Endothelial cell of umbilical vein (primary cell): ENCODE measurements around the gene KLRB1. TPM values are rescaled to one million over a fixed set of nuclear protein-coding genes. Genes with fewer than 3 reads are reported as not detected.
"Not testable (repeated sequence)": the region's sequence is repeated elsewhere in the genome, so short reads cannot be mapped to it uniquely, and the experiment has no call there.

ENCODE experiments used
- BruUV-seq: library from RNA; stranded (reverse); fragments of 400-500 nt; replicated peaks from 2 replicates; lab custom pipeline; 2021; lab: Mats Ljungman, UMichigan
- CTCF ChIA-PET: fragments of 300-600, 350-600 bp; sonication (Branson Sonifier 250); formaldehyde crosslinking; loops from one replicate; lab custom pipeline; 2021; ENCODE audit warnings: antibody characterized with exemption, inconsistent platforms; lab: Charles Lee
- POLR2A ChIA-PET: fragments of 300-600, 350-600 bp; sonication (Branson Sonifier 250); formaldehyde crosslinking; loops from one replicate; lab custom pipeline; 2021; ENCODE audit warnings: antibody characterized with exemption, inconsistent platforms; lab: Charles Lee
- DNase-seq: peaks from one replicate; pipeline ENCODE4 v3.0.0-alpha.2; 2011; ENCODE audit warnings: low read depth, low spot score
- FAIRE-seq: peaks from 2 replicates; lab custom pipeline; 2011; peaks lifted over from hg19 to GRCh38; lab: Jason Lieb, UNC
- H2AFZ ChIP-seq: 2 replicates; pipeline ENCODE4 v1.6.0; 2012; ENCODE audit warnings: low read depth, low read length, control low read depth, inconsistent platforms
- H3K27ac ChIP-seq: 2 replicates; pipeline ENCODE4 v1.5.1; 2011; ENCODE audit warnings: low read depth, mild to moderate bottlenecking, control low read depth, low read length, moderate library complexity; ENCODE audit not compliant: insufficient read depth
- H3K27me3 ChIP-seq, 2 experiments: 2 replicates each; pipeline versions ENCODE4 v1.6.0 to v1.6.1; 2011; ENCODE audit warnings: low read length in 2 of 2, mixed read lengths in 1 of 2; ENCODE audit not compliant: control insufficient read depth in 2 of 2, insufficient read depth in 2 of 2
- H3K36me3 ChIP-seq, 2 experiments: 2 replicates in 1 of 2; 3 replicates in 1 of 2; pipeline ENCODE4 v1.5.1; 2011; ENCODE audit warnings: low read length in 2 of 2, mild to moderate bottlenecking in 1 of 2, moderate library complexity in 1 of 2; ENCODE audit not compliant: control insufficient read depth in 2 of 2, insufficient read depth in 2 of 2; ENCODE audit errors: extremely low read depth in 1 of 2
- H3K4me1 ChIP-seq: 3 replicates; pipeline ENCODE4 v1.5.1; 2011; ENCODE audit warnings: mild to moderate bottlenecking, low read length; ENCODE audit not compliant: control insufficient read depth, insufficient read depth; ENCODE audit errors: extremely low read depth
- H3K4me2 ChIP-seq: 2 replicates; pipeline ENCODE4 v1.6.1; 2011; ENCODE audit warnings: low read length, control low read depth, mixed read lengths; ENCODE audit not compliant: insufficient read depth
- H3K4me3 ChIP-seq, 3 experiments: fragments of 200-600 bp in 1 of 3; sonication (generic), shearing (Covaris generic) in 1 of 3; replicated peaks in 1 of 3; 2 replicates each; pipeline ENCODE4 v1.5.1; 2011 to 2016; ENCODE audit warnings: control low read depth in 3 of 3, low read length in 3 of 3, mild to moderate bottlenecking in 2 of 3, inconsistent platforms in 1 of 3, low read depth in 1 of 3, moderate library complexity in 1 of 3; ENCODE audit not compliant: insufficient read depth in 1 of 3
- H3K79me2 ChIP-seq: 2 replicates; pipeline ENCODE4 v1.6.0; 2012; ENCODE audit warnings: low read length, inconsistent platforms; ENCODE audit not compliant: control insufficient read depth, insufficient read depth
- H3K9ac ChIP-seq: replicated peaks from 2 replicates; pipeline ENCODE3; 2011; ENCODE audit warnings: low read length, control low read depth; ENCODE audit not compliant: insufficient read depth; ENCODE audit errors: extremely low read depth
- H3K9me1 ChIP-seq: replicated peaks from 3 replicates; pipeline ENCODE4 v1.6.0; 2011; ENCODE audit warnings: mild to moderate bottlenecking, low read length; ENCODE audit not compliant: control insufficient read depth, insufficient read depth; ENCODE audit errors: extremely low read depth
- H3K9me3 ChIP-seq: replicated peaks from 2 replicates; pipeline ENCODE4 v1.5.1; 2012; ENCODE audit warnings: low read length, inconsistent platforms; ENCODE audit not compliant: control insufficient read depth, insufficient read depth
- H4K20me1 ChIP-seq: replicated peaks from 2 replicates; pipeline ENCODE3; 2011; ENCODE audit warnings: mild to moderate bottlenecking, low read length; ENCODE audit not compliant: control insufficient read depth, insufficient read depth; ENCODE audit errors: extremely low read depth
- CTCF ChIP-seq, 2 donors: IDR thresholded peaks; 1 replicate in 1 of 2; 2 replicates in 1 of 2; pipeline ENCODE4 v1.5.1; 2011; ENCODE audit warnings: low read length in 2 of 2, mild to moderate bottlenecking in 2 of 2, moderate library complexity in 2 of 2, control low read depth in 1 of 2, inconsistent platforms in 1 of 2, low read depth in 1 of 2; ENCODE audit not compliant: insufficient read depth in 1 of 2; ENCODE audit errors: extremely low read depth in 1 of 2
- EZH2 ChIP-seq: IDR thresholded peaks from 2 replicates; pipeline ENCODE4 v1.6.1; 2012; ENCODE audit warnings: borderline replicate concordance, low read depth, mild to moderate bottlenecking, moderate library complexity, low read length, inconsistent platforms; ENCODE audit not compliant: severe bottlenecking
- FOS ChIP-seq: IDR thresholded peaks from 2 replicates; pipeline ENCODE4 v1.6.1; 2011; ENCODE audit warnings: mild to moderate bottlenecking, low read length, moderate library complexity, borderline replicate concordance; ENCODE audit not compliant: insufficient read depth
- GATA2 ChIP-seq: IDR thresholded peaks from 2 replicates; pipeline ENCODE4 v1.7.0; 2011; ENCODE audit warnings: low read depth, mild to moderate bottlenecking, moderate library complexity, mixed read lengths, low read length; ENCODE audit not compliant: insufficient read length, insufficient read depth
- JUN ChIP-seq: IDR thresholded peaks from 2 replicates; pipeline ENCODE4 v1.6.1; 2011; ENCODE audit warnings: borderline replicate concordance, low read depth; ENCODE audit not compliant: insufficient read length, insufficient read depth
- MYC ChIP-seq: IDR thresholded peaks from one replicate; pipeline ENCODE4 v1.6.1; 2011; ENCODE audit warnings: mild to moderate bottlenecking, low read depth, low read length
- POLR2A ChIP-seq: IDR thresholded peaks from 2 replicates; pipeline ENCODE4 v1.6.1; 2012; ENCODE audit warnings: low read depth, mild to moderate bottlenecking, control low read depth, low read length
- POLR2AphosphoS5 ChIP-seq: IDR thresholded peaks from 2 replicates; pipeline ENCODE4 v1.6.1; 2012; ENCODE audit warnings: low read depth, mild to moderate bottlenecking, control low read depth, low read length, moderate library complexity; ENCODE audit not compliant: insufficient read depth
- dilution Hi-C: fragments of 300-500 bp; cut with MboI; formaldehyde crosslinking; loops from one replicate; pipeline ENCODE4 v1.15.0; 2019; ENCODE audit warnings: low sequenced_read_pairs; ENCODE audit not compliant: extremely low pct_ligation_motif_present
- intact Hi-C: fragments of 100-400 bp; cut with micrococcal nuclease; formaldehyde crosslinking; loops from one replicate; pipeline ENCODE4 v1.10.0; 2022
- polyA plus RNA-seq, 4 experiments: library from polyadenylated mRNA; depleted of rRNA in 3 of 4; stranded (reverse) in 3 of 4; unstranded in 1 of 4; fragments of >200 nt; gene quantifications; 2 replicates each; pipeline versions ENCODE4 v1.2.1 to v1.2.3, GENCODE V29; 2011 to 2012; ENCODE audit warnings: missing spikeins in 1 of 4
- total RNA-seq: library from RNA; stranded (reverse); gene quantifications from 2 replicates; pipeline ENCODE4 v1.2.3, GENCODE V29; 2021
- TF ChIP-seq, protein P1 (sequence below): IDR thresholded peaks from 2 replicates; pipeline ENCODE4 v1.6.1; 2011; ENCODE audit not compliant: insufficient read depth, insufficient read length

Gene KLRB1
- total and polyA plus RNA-seq, 2 donors (not counting 3 experiments of a cell fraction or from before 2014, with no cell fraction given): not detected

DNA sequence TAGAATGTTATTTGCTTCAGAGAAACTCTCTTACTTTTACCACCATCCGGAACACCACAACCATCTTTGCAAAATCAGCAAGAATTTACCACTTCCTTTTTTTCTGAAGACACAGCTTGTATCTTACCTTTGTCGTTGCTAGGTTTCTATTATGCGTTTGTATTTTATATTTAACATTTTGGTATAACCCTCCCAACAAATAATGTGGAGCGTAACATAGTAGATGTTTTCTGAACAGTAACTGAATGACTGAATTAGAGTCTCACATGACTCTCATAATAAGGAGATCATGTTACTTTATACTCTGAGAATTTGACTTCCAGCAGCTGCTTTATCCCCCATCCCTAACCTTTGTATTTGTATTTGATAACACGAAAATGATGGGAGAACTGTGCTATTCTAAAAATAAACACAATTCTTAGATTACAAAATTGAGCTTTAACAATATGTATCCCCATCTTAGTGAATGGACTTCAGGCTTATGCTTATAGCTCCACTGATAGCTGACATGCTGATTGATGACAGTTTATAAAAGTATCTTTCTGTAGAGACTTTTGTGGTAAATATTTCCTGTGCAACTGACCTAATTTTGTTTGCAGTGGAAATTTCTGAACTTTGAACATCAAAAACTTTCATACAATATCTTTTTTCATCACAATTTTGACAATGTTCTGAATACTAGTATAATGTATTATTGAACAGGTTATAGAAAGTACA, 7.9 kb upstream of the KLRB1 start:
- Histone ChIP-seq H3K36me3 (no peaks in the 10 kb centered on the region), H3K4me3 (no peak overlapping the region), H3K4me2 (no peak overlapping the region), H3K9me3 (no peaks in the 10 kb centered on the region), H2AFZ (no peak overlapping the region), H3K27me3 (no peaks in the 10 kb centered on the region), H3K79me2 (no peaks in the 10 kb centered on the region), H4K20me1 (no peaks in the 10 kb centered on the region), H3K4me1 (no peaks in the 10 kb centered on the region), H3K27ac (no peak overlapping the region), H3K9ac (no peak overlapping the region), H3K9me1 (no peaks in the 10 kb centered on the region)
- dilution Hi-C loops: no loop called here
- no peak for FAIRE-seq
- ChIA-PET CTCF (interaction anchor here (1.4 kb wide), 1 partner anchor 10 kb away, joined by 3 read pairs; no protein-coding TSS in a partner anchor), POLR2A (no interaction called here)
- TF ChIP-seq GATA2 (no peak), JUN (no peak), FOS (no peak), MYC (no peak), POLR2AphosphoS5 (no peak), EZH2 (no peak), POLR2A (no peak), CTCF (IDR thresholded peaks at IDR 0.05; ENCODE audit: extremely low read depth in 1 of 2, insufficient read depth in 1 of 2, low read depth in 1 of 2, low read length in 2 of 2) (no peak)
- TF ChIP-seq, protein P1, sequence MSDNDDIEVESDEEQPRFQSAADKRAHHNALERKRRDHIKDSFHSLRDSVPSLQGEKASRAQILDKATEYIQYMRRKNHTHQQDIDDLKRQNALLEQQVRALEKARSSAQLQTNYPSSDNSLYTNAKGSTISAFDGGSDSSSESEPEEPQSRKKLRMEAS: no peak
- no peak for DNase-seq
- intact Hi-C loops: loop anchor here (5.0 kb wide), 1 partner anchor 283 kb away; no protein-coding TSS in a partner anchor
- BruUV-seq: no TSS peak

DNA sequence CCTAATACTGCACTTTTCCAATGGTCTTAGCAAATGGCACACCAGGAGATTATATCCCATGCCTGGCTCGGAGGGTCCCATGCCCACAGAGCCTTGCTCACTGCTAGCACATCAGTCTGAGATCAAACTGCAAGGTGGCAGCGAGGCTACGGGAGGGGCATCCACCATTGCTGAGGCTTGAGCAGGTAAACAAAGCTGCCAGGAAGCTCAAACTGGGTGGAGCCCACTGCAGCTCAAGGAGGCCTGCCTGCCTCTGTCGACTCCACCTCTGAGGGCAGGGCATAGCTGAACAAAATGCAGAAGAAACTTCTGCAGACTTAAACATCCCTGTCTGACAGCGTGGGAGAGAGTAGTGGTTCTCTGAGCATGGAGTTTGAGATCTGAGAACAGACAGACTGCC, 2.9 kb upstream of the KLRB1 start:
- H3K27me3 ChIP-seq, H3K4me2 ChIP-seq, POLR2A ChIA-PET, H4K20me1 ChIP-seq, H3K9ac ChIP-seq, BruUV-seq, H3K9me1 ChIP-seq, intact Hi-C loops, dilution Hi-C loops, H3K79me2 ChIP-seq, H3K4me3 ChIP-seq, DNase-seq, H2AFZ ChIP-seq, H3K4me1 ChIP-seq, FAIRE-seq, H3K27ac ChIP-seq, H3K9me3 ChIP-seq, H3K36me3 ChIP-seq: not testable (repeated sequence)
- CTCF ChIA-PET: interaction anchor here (1.2 kb wide), 1 partner anchor 141 kb away, joined by 3 read pairs; no protein-coding TSS in a partner anchor
